ENCODE measurements around the gene AKR1B15.
"Not testable (repeated sequence)": the region's sequence is repeated elsewhere in the genome, so short reads cannot be mapped to it uniquely, and the experiment has no call there.

Gene AKR1B15

GRCh38 chr7:134548877-134549276 lies at the start of gene AKR1B15:
AKR1B15 (plus strand) TSS chr7:134549110; CDS start chr7:134564620, 15,510 bp downstream.
- DNase-seq (ENCODE audit: low read depth in 2 of 2): no peak

DNA sequence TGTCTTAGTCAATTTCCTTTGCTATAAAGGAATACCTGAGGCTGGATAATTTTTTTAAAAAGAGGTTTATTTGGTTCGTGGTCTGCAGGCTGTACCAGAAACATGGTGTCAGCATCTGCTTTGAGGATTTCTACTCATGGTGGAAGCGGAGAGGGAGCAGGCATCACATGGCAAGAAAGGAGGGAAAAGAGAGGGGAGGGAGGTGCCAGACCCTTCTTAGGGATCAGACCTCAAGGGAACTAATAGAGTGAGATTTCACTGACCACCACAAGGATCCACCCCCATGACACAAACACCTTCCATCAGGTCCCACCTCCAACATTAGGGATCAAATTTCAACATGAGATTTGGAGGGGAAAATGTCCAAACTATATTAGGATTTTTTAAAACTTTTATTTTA lies 48.5 kb upstream of the AKR1B15 start:
- DNase-seq (ENCODE audit: low read depth in 2 of 2): no peak

GRCh38 chr7:134500982-134501381 lies 47.9 kb upstream of the AKR1B15 start:
- DNase-seq (ENCODE audit: low read depth in 2 of 2): no peak

- DNase-seq (ENCODE audit: low read depth in 2 of 2): no peak
These were observed 46.2 kb upstream of the AKR1B15 start for GRCh38 chr7:134502463-134503371.

GRCh38 chr7:134504660-134505164 lies 44.2 kb upstream of the AKR1B15 start:
- no peak for DNase-seq (ENCODE audit: low read depth in 2 of 2)

DNA sequence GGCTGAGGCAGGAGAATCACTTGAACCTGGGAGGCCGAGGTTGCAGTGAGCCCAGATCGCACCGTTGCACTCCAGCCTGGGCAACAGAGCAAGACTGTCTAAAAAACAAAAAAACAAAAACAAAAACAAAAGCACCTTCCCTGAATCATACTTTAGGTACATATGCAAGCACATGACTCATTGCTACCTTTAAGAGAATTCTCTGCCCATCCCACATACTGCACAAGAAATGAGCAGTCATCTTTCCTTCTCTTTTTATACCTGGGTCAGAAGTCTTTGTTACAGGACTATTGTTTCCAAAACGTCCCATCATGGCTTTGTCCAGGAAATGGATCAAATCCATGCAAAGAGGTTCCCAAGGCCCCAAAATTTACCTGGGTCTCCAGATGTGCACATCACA lies 43.1 kb upstream of the AKR1B15 start:
- DNase-seq (ENCODE audit: low read depth in 2 of 2): no peak

DNA sequence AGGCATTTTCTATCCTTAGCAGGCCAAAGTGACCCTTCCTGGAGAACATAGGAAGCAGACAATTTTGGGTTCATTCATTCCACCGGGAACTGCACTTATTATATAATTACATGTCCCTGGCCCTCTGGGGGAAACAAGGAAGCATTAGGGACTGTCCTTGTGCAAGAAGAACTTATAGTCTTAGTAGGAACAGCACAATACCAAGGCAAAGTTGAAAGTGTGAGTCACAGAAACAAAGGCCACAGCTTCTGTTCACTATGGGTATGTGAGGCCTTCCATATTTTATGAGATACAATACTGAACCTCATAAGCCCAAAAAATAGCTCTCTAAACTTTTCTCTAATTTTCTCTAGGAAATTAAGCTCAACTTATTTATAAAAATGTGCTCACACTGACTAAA lies 39.9 kb upstream of the AKR1B15 start:
- DNase-seq (ENCODE audit: low read depth in 2 of 2): no peak

DNA sequence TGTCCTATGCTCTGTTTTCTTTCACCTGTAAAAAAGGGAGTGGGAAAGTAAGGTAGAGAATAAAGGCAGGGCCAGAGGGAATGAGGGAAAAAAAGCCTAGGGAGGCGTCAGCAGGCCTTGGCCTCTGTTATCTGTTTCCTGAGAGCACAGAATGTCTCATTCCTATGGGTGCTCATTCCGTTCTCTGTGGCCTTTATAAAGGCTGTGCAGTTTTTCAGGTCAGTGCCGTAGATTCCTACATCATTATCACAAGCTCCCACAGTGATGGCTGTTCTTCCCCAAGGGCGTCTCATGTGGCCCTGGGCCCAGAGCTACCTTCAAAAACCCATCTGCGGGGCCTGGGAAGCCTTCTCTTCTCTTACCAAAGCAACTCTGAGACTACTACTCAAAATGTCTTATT lies 38.3 kb upstream of the AKR1B15 start:
- no peak for DNase-seq (ENCODE audit: low read depth in 2 of 2)

- no peak for DNase-seq (ENCODE audit: low read depth in 2 of 2)
These were observed 36.6 kb upstream of the AKR1B15 start for GRCh38 chr7:134512271-134512670.

- no peak for DNase-seq (ENCODE audit: low read depth in 2 of 2)
These were observed 35.6 kb upstream of the AKR1B15 start for GRCh38 chr7:134513169-134513752.

DNA sequence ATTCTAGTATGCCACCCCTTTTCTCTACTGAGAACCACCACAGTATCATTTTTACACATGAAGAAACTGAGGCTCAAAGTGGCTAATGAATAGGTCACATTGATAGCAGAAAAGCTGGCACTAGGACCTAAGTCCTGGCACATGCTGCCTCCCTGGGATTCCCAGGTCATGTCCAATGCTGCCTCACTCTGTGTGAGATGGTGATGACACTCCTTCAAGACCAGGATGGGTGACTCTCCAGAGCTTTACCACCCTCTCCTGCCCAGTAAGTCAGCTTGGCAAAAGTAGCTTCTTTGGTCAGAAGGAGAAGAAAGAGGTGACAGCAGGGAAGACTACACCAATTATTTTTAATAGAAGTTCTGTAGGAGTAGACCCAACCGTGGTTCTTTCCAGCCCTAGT lies 34.8 kb upstream of the AKR1B15 start:
- DNase-seq (ENCODE audit: low read depth in 2 of 2): no peak

GRCh38 chr7:134514663-134515062 lies 34.2 kb upstream of the AKR1B15 start:
- DNase-seq (ENCODE audit: low read depth in 2 of 2): no peak

DNA sequence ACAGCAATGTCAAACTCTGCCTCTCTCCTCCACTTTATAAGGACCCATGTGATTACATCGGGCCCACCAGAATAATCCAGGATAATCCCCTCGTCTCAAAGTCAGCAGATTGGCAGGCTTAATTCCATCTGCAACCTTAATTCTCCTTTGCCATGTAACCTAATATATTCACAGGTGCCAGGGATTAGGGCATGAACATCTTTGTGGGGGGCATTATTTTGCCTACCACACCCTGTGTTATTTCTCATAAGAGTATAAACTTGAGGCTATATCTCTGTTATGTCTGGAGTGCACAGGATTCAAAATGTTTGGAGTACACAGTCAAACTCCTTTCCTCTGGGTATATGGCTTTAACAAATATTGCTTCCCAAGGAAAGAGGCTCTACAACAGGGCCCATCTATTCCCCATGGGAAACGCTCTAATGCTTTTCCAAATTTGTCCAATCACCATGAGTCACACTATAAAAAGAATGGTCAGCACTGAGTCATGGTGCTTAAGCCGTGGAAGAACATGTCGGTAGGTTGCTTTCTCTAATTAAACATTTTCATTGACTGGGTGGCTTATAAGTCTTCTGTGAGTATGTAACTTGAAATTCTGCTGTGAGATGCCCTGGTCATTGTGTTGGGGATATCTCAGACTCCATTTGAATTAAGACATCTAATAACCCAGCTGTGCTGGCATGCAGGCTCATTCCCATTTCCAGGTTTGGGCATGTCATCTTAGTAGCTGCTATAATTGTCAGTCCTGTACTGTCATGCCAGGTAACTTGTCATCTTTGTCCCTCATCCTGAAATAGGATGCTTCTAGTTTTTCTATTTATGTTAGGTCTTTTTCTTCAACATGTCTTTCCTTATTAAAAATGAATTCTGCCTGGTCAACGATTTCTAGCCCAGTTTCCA lies 33.1 kb upstream of the AKR1B15 start:
- no peak for DNase-seq (ENCODE audit: low read depth in 2 of 2)

- no peak for DNase-seq (ENCODE audit: low read depth in 2 of 2)
These were observed 28.8 kb upstream of the AKR1B15 start for GRCh38 chr7:134520130-134520529.

DNA sequence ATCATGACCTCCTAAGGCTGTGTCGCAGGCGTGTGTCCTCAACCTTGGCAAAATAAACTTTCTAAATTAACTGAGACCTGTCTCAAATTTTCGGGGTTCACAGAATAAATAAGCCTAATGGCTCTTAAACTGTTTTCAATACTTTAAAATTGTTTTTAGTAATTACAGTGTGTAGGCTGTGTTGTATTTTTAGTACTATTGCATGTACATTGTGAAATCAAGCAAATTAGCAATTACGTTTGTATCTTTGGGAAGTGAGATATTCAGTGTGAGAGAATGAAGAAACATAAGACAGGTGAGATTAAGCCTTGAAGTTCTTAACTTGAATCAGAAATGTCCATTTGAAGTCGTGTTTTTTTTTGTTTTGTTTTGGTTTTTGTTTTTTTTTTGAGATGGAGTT lies 26.3 kb upstream of the AKR1B15 start:
- DNase-seq (ENCODE audit: low read depth in 2 of 2): no peak

GRCh38 chr7:134525449-134525848 lies 23.5 kb upstream of the AKR1B15 start:
- DNase-seq (ENCODE audit: low read depth in 2 of 2): not testable (repeated sequence)

- not testable (repeated sequence) for DNase-seq (ENCODE audit: low read depth in 2 of 2)
These were observed 22.2 kb upstream of the AKR1B15 start for GRCh38 chr7:134526552-134527248.

DNA sequence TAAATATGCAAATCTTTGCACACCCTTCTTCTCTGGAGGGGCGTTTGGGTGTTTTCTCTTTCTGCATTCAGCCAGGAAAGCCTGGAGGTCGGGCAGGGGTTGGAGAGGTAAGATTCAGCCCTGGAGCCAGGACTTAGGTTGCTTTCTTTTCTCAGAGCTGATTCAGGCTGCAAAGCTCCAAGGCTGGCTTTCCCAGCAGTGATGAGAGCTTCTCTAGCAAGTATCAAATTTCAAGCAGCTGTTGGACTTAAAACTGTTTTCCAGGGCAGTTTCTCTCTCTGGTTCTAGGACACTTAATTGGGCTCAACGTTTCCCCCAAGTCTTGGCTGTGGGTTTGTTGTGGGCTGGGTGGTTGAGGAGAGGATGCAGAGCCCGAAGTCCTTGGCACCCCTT lies 20.9 kb upstream of the AKR1B15 start:
- DNase-seq (ENCODE audit: low read depth in 2 of 2): no peak

GRCh38 chr7:134528749-134529148 lies 20.2 kb upstream of the AKR1B15 start:
- DNase-seq (ENCODE audit: low read depth in 2 of 2): no peak

DNA sequence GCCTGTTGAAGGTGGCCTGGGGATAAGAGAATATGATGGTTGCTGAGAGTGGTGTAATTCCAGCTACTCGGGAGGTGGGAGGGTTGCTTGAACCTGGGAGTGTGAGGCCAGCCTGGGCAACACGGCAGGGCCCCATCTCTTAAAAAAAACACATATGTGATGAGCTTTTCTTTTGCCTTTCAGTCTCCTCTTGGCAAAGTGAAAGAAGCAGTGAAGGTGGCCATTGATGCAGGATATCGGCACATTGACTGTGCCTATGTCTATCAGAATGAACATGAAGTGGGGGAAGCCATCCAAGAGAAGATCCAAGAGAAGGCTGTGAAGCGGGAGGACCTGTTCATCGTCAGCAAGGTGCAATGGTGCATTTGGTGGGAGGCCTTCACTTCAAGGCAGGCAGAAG lies 18.4 kb upstream of the AKR1B15 start:
- no peak for DNase-seq (ENCODE audit: low read depth in 2 of 2)

GRCh38 chr7:134532180-134532953 lies 16.5 kb upstream of the AKR1B15 start:
- no peak for DNase-seq (ENCODE audit: low read depth in 2 of 2)

Data from stimulated activated CD8-positive, alpha-beta memory T cell treated with anti-CD3 and anti-CD28 coated beads, Interleukin-7, amount 100 ng/mL, for 1 hour (primary cell).